ENCODE data around the gene AFMID.

GRCh38 chr17:78144147-78144719 lies 42.9 kb upstream of the AFMID start:
- TF ChIP-seq CTCF (conservative IDR thresholded peaks at IDR 0.05) (no peak), EZH2 (IDR thresholded peaks at IDR 0.05; ENCODE audit: low read depth) (no peak)
